Activated CD8-positive, alpha-beta T cell treated with anti-CD3 and anti-CD28 coated beads for 36 hours (primary cell): ENCODE data around the gene SORL1-AS1.

Experiments used
- ATAC-seq: fragments of 200-7000 bp; cut with Tn5 transposase; one replicate; pipeline ENCODE4 v1.10.0; 2021; ENCODE audit warnings: mild to moderate bottlenecking, moderate library complexity
- CTCF ChIA-PET: fragments of 350-600 bp; sonication (Branson Sonifier 250); formaldehyde crosslinking; loops from one replicate; lab custom pipeline; 2021; ENCODE audit warnings: antibody characterized with exemption; lab: Charles Lee
- POLR2A ChIA-PET: fragments of 350-600 bp; sonication (Branson Sonifier 250); formaldehyde crosslinking; loops from one replicate; lab custom pipeline; 2021; ENCODE audit warnings: antibody characterized with exemption; lab: Charles Lee
- DNase-seq: peaks from one replicate; pipeline ENCODE4 v3.0.0-alpha.2; 2020
- H3K27ac Mint-ChIP-seq: one replicate; pipeline ENCODE4 v1.8.0; 2021; ENCODE audit warnings: mild to moderate bottlenecking, mixed read lengths
- H3K27me3 Mint-ChIP-seq: one replicate; pipeline ENCODE4 v1.8.0; 2021; ENCODE audit warnings: mixed read lengths
- H3K36me3 Mint-ChIP-seq: one replicate; pipeline ENCODE4 v1.8.0; 2021; ENCODE audit warnings: low read depth, mixed read lengths
- H3K4me1 Mint-ChIP-seq: one replicate; pipeline ENCODE4 v1.8.0; 2021; ENCODE audit warnings: low read depth, mixed read lengths
- H3K4me3 Mint-ChIP-seq: one replicate; pipeline ENCODE4 v1.8.0; 2021; ENCODE audit warnings: mild to moderate bottlenecking, moderate library complexity, mixed read lengths
- H3K9me3 Mint-ChIP-seq: one replicate; pipeline ENCODE4 v1.8.0; 2021; ENCODE audit warnings: mixed read lengths
- CTCF ChIP-seq: fragments of 200-600 bp; IDR thresholded peaks from one replicate; pipeline ENCODE4 v1.8.0; 2022; ENCODE audit warnings: antibody characterized with exemption, mild to moderate bottlenecking
- intact Hi-C: fragments of 100-400 bp; cut with micrococcal nuclease; formaldehyde crosslinking; loops from one replicate; pipeline ENCODE4 v1.10.0; 2022

Gene SORL1-AS1

GRCh38 chr11:121445071-121445768 is 7.5 kb downstream of the SORL1-AS1 start:
- H3K4me3 Mint-ChIP-seq, result peak overlapping the region; percentile 5
- no peaks in the 10 kb centered on the region for H3K27me3 Mint-ChIP-seq
- peaks cover 61% of the 10 kb centered on the region for H3K4me1 Mint-ChIP-seq
- intact Hi-C loops, result no loop called here
- ChIA-PET CTCF (interaction anchor here (0.9 kb wide), 1 partner anchor 114 kb away, joined by 3 read pairs; no protein-coding TSS in a partner anchor), POLR2A (no interaction called here)
- no peaks in the 10 kb centered on the region for H3K9me3 Mint-ChIP-seq
- H3K27ac Mint-ChIP-seq, result peak overlapping the region; percentile 66
- no peak for TF ChIP-seq CTCF
- ATAC-seq (no peak), DNase-seq (no peak)
- peaks cover 27% of the 10 kb centered on the region for H3K36me3 Mint-ChIP-seq

- peaks cover 54% of the 10 kb centered on the region for H3K4me1 Mint-ChIP-seq
Observed at GRCh38 chr11:121444526-121444925, 8.2 kb downstream of the SORL1-AS1 start.

GRCh38 chr11:121443688-121444275 is 9.0 kb downstream of the SORL1-AS1 start:
- intact Hi-C loops, result no loop called here
- ATAC-seq, result peak; percentile 37
- peak overlapping the region; percentile 64 for H3K27ac Mint-ChIP-seq
- H3K4me1 Mint-ChIP-seq, result peaks cover 46% of the 10 kb centered on the region
- peaks cover 23% of the 10 kb centered on the region for H3K36me3 Mint-ChIP-seq
- H3K27me3 Mint-ChIP-seq, result no peaks in the 10 kb centered on the region
- ChIA-PET POLR2A (interaction anchor here (1.3 to 3.2 kb wide), 3 partner anchors 8 to 12 kb away, joined by 4 to 15 read pairs (median 4); partner anchors contain the start of genes SORL1 and SORL1-AS1), CTCF (interaction anchor here (1.3 kb wide), 1 partner anchor 11 kb away, joined by 5 read pairs; no protein-coding TSS in a partner anchor)
- peak; percentile 75 for DNase-seq
- TF ChIP-seq CTCF, result no peak
- no peak overlapping the region for H3K4me3 Mint-ChIP-seq
- no peaks in the 10 kb centered on the region for H3K9me3 Mint-ChIP-seq

More at GRCh38 chr11:121444526-121444925, 8.2 kb downstream of the SORL1-AS1 start:
- intact Hi-C loops, result no loop called here
- no peak for TF ChIP-seq CTCF
- H3K36me3 Mint-ChIP-seq, result peaks cover 27% of the 10 kb centered on the region
- no peak for ATAC-seq
- no peaks in the 10 kb centered on the region for H3K27me3 Mint-ChIP-seq
- ChIA-PET CTCF (no interaction called here), POLR2A (no interaction called here)
- no peak for DNase-seq
- no peak overlapping the region for H3K4me3 Mint-ChIP-seq
- H3K9me3 Mint-ChIP-seq, result no peaks in the 10 kb centered on the region
- peak overlapping the region; percentile 66 for H3K27ac Mint-ChIP-seq

GRCh38 chr11:121441521-121441920 is 11.2 kb downstream of the SORL1-AS1 start:
- Mint-ChIP-seq H3K27me3 (no peaks in the 10 kb centered on the region), H3K36me3 (peaks cover 20% of the 10 kb centered on the region), H3K27ac (no peak overlapping the region), H3K9me3 (no peaks in the 10 kb centered on the region), H3K4me1 (peaks cover 42% of the 10 kb centered on the region), H3K4me3 (no peak overlapping the region)
- CTCF ChIA-PET, result interaction anchor here (1.0 to 1.6 kb wide), 3 partner anchors 10 to 53 kb away, joined by 3 to 6 read pairs (median 4); no protein-coding TSS in a partner anchor
- ATAC-seq (no peak), DNase-seq (no peak)
- TF ChIP-seq CTCF, result no peak
- intact Hi-C loops, result no loop called here
- POLR2A ChIA-PET, result interaction anchor here (3.2 kb wide), 1 partner anchor 10 kb away, joined by 15 read pairs; the partner anchor contains the start of genes SORL1 and SORL1-AS1
